Measurements from ENCODE around the gene FAM9A.

DNA sequence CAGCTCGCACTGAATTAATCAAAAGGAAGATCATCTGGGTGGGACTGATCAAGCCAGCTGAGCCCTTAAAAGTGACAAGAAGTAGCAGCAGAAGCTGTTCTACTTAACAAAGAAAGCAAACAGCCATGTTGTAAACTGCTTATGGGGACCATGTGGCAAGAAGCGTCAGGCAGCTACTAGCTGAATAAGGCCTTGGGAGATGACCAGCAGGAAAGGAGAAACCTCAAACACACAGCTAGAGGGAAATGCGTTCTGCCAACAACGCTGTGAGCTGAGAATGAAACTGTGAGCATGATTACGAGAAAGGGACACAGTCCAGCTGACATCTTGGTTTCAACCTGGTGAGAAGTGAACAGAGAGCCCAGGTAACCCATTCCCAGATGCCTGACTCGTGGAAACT is 49.3 kb upstream of the FAM9A start:
- TF ChIP-seq, protein P1, sequence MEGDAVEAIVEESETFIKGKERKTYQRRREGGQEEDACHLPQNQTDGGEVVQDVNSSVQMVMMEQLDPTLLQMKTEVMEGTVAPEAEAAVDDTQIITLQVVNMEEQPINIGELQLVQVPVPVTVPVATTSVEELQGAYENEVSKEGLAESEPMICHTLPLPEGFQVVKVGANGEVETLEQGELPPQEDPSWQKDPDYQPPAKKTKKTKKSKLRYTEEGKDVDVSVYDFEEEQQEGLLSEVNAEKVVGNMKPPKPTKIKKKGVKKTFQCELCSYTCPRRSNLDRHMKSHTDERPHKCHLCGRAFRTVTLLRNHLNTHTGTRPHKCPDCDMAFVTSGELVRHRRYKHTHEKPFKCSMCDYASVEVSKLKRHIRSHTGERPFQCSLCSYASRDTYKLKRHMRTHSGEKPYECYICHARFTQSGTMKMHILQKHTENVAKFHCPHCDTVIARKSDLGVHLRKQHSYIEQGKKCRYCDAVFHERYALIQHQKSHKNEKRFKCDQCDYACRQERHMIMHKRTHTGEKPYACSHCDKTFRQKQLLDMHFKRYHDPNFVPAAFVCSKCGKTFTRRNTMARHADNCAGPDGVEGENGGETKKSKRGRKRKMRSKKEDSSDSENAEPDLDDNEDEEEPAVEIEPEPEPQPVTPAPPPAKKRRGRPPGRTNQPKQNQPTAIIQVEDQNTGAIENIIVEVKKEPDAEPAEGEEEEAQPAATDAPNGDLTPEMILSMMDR (IDR thresholded peaks at IDR 0.05; ENCODE audit: low read depth, low read length): no peak
- no peak for TF ChIP-seq EZH2phosphoT487 (IDR thresholded peaks at IDR 0.05; ENCODE audit: low read depth)

Measured in OCI-LY3 (cell line).